Measurements from ENCODE around the gene TBPL1. TPM values are rescaled to one million over a fixed set of nuclear protein-coding genes. Genes with fewer than 3 reads are reported as not detected.

The TBPL1 gene
- total and polyA plus RNA-seq, 4 donors, result 5.4 to 34.6 (median 11.5) TPM

DNA sequence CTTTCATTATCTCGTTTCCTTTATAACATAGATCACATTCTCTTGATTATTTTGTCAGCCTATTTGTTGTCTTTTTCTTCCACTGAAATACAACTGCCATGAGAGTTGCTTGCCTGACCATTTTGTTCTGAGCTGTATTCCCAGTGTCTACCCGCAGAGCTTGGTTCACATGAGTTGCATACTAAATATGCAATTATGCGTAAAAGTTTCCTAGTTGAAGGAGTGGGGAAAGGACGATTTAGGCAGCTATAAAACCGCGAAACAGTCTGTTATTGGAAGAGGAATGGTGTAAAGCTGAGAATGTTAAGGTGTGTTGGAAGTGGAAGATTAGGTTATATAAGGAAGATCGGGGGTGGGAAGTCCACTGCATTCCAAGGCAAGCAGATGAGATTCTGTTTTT is 8.8 kb downstream of the TBPL1 start:
- no peak for TF ChIP-seq EGR1 (IDR thresholded peaks at IDR 0.05; ENCODE audit: low read depth in 2 of 2)
- TF ChIP-seq, protein P1, sequence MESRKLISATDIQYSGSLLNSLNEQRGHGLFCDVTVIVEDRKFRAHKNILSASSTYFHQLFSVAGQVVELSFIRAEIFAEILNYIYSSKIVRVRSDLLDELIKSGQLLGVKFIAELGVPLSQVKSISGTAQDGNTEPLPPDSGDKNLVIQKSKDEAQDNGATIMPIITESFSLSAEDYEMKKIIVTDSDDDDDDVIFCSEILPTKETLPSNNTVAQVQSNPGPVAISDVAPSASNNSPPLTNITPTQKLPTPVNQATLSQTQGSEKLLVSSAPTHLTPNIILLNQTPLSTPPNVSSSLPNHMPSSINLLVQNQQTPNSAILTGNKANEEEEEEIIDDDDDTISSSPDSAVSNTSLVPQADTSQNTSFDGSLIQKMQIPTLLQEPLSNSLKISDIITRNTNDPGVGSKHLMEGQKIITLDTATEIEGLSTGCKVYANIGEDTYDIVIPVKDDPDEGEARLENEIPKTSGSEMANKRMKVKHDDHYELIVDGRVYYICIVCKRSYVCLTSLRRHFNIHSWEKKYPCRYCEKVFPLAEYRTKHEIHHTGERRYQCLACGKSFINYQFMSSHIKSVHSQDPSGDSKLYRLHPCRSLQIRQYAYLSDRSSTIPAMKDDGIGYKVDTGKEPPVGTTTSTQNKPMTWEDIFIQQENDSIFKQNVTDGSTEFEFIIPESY (IDR thresholded peaks at IDR 0.05), result no peak
- no peak for TF ChIP-seq RXRA (IDR thresholded peaks at IDR 0.05)
- no peak for TF ChIP-seq RAD21 (IDR thresholded peaks at IDR 0.05)

DNA sequence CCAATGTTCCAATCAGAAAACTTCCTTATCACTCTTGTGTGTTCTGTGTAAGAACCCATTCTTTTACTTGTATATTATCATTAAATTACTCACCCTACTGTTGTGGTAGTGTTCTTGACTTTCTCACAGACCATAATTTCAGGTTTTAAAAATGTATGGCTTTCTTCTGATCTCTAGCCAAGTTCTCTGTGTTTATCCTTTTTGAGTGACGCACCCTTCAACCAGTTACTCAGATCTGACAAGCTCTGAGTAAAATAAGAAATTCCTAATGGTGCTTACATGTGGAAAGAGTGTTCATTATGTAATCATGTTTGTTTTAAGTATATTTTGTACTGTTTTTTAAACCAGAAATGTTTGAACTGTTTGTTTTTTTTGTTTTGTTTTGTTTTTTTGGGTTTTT is 11.0 kb downstream of the TBPL1 start:
- H3K4me3 ChIP-seq (ENCODE audit: low read depth in 1 of 3, low read length in 3 of 3), result no peak overlapping the region
- H3K27me3 ChIP-seq (ENCODE audit: control insufficient read depth in 4 of 4, insufficient read depth in 4 of 4, low read length in 3 of 4), result no peaks in the 10 kb centered on the region
- H3K27ac ChIP-seq (ENCODE audit: low read depth in 1 of 2, low read length in 2 of 2), result no peak overlapping the region
- DNase-seq (ENCODE audit: low spot score), result no peak
- TF ChIP-seq TAF1 (conservative IDR thresholded peaks at IDR 0.05), result no peak
- no peak for TF ChIP-seq FOXA1 (IDR thresholded peaks at IDR 0.05)
- no peak for TF ChIP-seq EGR1 (IDR thresholded peaks at IDR 0.05; ENCODE audit: low read depth in 2 of 2)
- TF ChIP-seq HNF4A (conservative IDR thresholded peaks at IDR 0.05), result no peak
- TF ChIP-seq NR2F2 (IDR thresholded peaks at IDR 0.05), result no peak
- no peak for TF ChIP-seq GABPA (IDR thresholded peaks at IDR 0.05 in 1 of 2, conservative IDR thresholded peaks at IDR 0.05 in 1 of 2)
- no peak for TF ChIP-seq YY1 (IDR thresholded peaks at IDR 0.05)
- TF ChIP-seq HNF4G (IDR thresholded peaks at IDR 0.05), result no peak
- no peak for TF ChIP-seq FOXA2 (IDR thresholded peaks at IDR 0.05)
- no peak for TF ChIP-seq JUND (IDR thresholded peaks at IDR 0.05)
- TF ChIP-seq SP1 (IDR thresholded peaks at IDR 0.05), result no peak
- no peak for TF ChIP-seq RAD21 (IDR thresholded peaks at IDR 0.05)
- H3K9me3 ChIP-seq (ENCODE audit: control insufficient read depth in 4 of 4, low read length in 3 of 4), result no peaks in the 10 kb centered on the region
- WGBS, result 84% methylated on average over 1 of the region's 1 CpG
- peaks cover 0 to 7% (median under 1%) of the 10 kb centered on the region in 4 donors for H3K4me1 ChIP-seq (ENCODE audit: control insufficient read depth in 4 of 4, insufficient read depth in 4 of 4, low read length in 3 of 4)
- H3K9ac ChIP-seq (ENCODE audit: low read depth in 1 of 2, low read length in 2 of 2), result no peak overlapping the region
- H3K36me3 ChIP-seq (ENCODE audit: control insufficient read depth in 4 of 4, insufficient read depth in 3 of 4, low read depth in 1 of 4, low read length in 3 of 4), result no peaks in the 10 kb centered on the region

More for the DNA sequence above, 8.8 kb downstream of the TBPL1 start:
- no peaks in the 10 kb centered on the region for H3K9me3 ChIP-seq (ENCODE audit: control insufficient read depth in 4 of 4, low read length in 3 of 4)
- no peak for DNase-seq (ENCODE audit: low spot score)
- H3K4me3 ChIP-seq (ENCODE audit: low read depth in 1 of 3, low read length in 3 of 3), result no peak overlapping the region
- peaks cover 0 to 19% (median 5%) of the 10 kb centered on the region in 4 donors for H3K4me1 ChIP-seq (ENCODE audit: control insufficient read depth in 4 of 4, insufficient read depth in 4 of 4, low read length in 3 of 4)
- H3K9ac ChIP-seq (ENCODE audit: low read depth in 1 of 2, low read length in 2 of 2), result no peak overlapping the region
- no peaks in the 10 kb centered on the region for H3K27me3 ChIP-seq (ENCODE audit: control insufficient read depth in 4 of 4, insufficient read depth in 4 of 4, low read length in 3 of 4)
- no peaks in the 10 kb centered on the region for H3K36me3 ChIP-seq (ENCODE audit: control insufficient read depth in 4 of 4, insufficient read depth in 3 of 4, low read depth in 1 of 4, low read length in 3 of 4)
- no peak overlapping the region for H3K27ac ChIP-seq (ENCODE audit: low read depth in 1 of 2, low read length in 2 of 2)
- 95% methylated on average over 7 of the region's 7 CpGs for WGBS

DNA sequence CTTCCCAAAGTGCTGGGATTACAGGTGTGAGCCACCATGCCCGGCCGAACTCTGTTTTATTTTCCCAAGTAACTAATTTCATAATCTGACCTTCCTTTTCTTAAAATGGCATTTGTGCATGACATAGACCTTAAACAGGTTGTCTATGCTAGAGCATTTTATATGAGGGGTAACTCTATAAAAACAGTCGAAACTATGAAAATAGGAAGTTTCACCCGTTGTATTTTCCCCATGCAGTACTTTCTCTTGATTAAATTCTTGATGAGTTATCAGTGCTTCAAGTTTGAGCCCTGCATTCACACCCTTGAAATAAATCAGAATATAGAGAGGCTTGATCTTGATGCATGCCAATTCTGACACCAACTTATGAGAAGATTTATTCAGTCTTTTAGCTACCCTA is 11.7 kb downstream of the TBPL1 start:
- Histone ChIP-seq H3K9me3 (ENCODE audit: control insufficient read depth in 4 of 4, low read length in 3 of 4) (no peaks in the 10 kb centered on the region), H3K9ac (ENCODE audit: low read depth in 1 of 2, low read length in 2 of 2) (no peak overlapping the region), H3K36me3 (ENCODE audit: control insufficient read depth in 4 of 4, insufficient read depth in 3 of 4, low read depth in 1 of 4, low read length in 3 of 4) (no peaks in the 10 kb centered on the region), H3K4me3 (ENCODE audit: low read depth in 1 of 3, low read length in 3 of 3) (no peak overlapping the region), H3K27me3 (ENCODE audit: control insufficient read depth in 4 of 4, insufficient read depth in 4 of 4, low read length in 3 of 4) (no peaks in the 10 kb centered on the region), H3K27ac (ENCODE audit: low read depth in 1 of 2, low read length in 2 of 2) (no peak overlapping the region), H3K4me1 (ENCODE audit: control insufficient read depth in 4 of 4, insufficient read depth in 4 of 4, low read length in 3 of 4) (peaks cover 0 to 7% (median 0%) of the 10 kb centered on the region in 4 donors)
- TF ChIP-seq GABPA (IDR thresholded peaks at IDR 0.05 in 1 of 2, conservative IDR thresholded peaks at IDR 0.05 in 1 of 2), result no peak
- no peak for TF ChIP-seq CTCF (IDR thresholded peaks at IDR 0.05; ENCODE audit: low read depth, low read length, missing input control)
- TF ChIP-seq HNF4G (IDR thresholded peaks at IDR 0.05), result no peak
- no peak for TF ChIP-seq NR2F2 (IDR thresholded peaks at IDR 0.05)
- TF ChIP-seq TAF1 (conservative IDR thresholded peaks at IDR 0.05), result no peak
- no peak for TF ChIP-seq JUND (IDR thresholded peaks at IDR 0.05)
- no peak for TF ChIP-seq EGR1 (IDR thresholded peaks at IDR 0.05; ENCODE audit: low read depth in 2 of 2)
- TF ChIP-seq SP1 (IDR thresholded peaks at IDR 0.05), result no peak
- TF ChIP-seq HNF4A (conservative IDR thresholded peaks at IDR 0.05), result no peak
- no peak for DNase-seq (ENCODE audit: low spot score)
- WGBS, result 90% methylated on average over 4 of the region's 4 CpGs

Measured in liver (tissue), 9 donors.